Activated naive CD4-positive, alpha-beta T cell treated with anti-CD3 and anti-CD28 coated beads, Interleukin-2, amount 50 U/mL, for 16 hours (primary cell): Measurements from ENCODE around the gene UBC.
"Not testable (repeated sequence)": the region's sequence is repeated elsewhere in the genome, so short reads cannot be mapped to it uniquely, and the experiment has no call there.

Experiments
- DNase-seq: peaks from one replicate; pipeline ENCODE4 v3.0.0-alpha.2; 2020

Gene UBC

DNA sequence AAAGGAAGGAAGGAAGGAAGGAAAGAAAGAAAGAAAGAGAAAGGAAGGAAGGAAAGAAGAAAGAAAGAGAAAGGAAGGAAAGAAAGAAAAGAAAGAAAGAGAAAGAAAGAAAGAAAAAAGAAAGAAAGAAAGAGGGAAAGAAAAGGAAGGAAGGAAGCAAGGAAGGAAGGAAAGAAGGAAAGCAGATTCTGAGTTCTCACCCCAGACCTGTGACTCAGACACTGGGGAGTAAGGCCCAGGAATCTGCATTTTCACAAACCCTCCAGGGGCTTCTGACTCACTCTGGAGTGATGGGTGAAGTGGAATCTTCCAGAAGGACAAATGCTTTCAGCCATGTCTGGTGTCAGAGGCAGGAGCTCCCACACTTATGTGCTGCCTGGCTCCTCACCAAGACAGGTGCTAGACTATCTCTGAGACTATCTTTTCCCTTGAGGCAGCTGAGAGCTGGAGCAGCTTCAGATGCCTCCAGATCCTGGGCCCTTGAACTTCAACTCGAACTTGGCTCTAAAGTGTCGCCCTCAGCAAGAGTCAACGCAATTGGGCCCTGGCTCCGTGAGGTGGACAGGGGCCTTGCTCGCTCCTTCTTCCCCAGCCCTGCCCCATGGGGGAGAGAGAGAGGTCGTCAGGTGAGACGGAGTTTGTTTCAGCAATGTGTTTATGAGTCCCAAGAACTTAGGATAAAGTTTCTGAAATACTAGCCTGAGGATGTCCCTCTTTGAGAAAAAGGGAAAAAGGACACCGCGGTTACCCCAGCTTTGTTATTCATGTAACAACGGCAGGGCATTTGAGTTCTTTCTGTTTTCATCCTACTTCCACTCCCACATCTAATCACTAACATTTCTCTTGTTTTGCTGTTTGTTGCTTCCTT, 31.0 kb downstream of the UBC start:
- DNase-seq = no peak

DNA sequence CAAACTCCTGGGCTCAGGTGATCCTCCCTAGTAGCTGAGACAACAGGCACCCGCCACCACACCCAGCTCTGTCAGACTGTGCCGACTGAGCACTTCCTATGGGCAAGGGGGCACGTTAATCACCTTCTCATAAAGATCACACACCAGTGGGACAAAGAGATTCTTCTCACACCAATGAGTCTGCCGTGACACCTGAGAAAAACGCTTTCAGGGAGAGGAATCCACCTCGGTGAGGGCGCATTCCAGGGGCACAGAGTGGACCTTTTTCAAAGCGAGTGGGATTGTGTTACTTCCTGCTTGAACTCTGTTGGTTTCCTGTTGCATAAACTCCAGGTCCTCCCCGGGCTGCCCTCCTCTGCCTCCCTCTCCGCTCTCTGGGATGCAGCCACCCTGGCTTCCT, 33.3 kb downstream of the UBC start:
- DNase-seq = no peak

DNA sequence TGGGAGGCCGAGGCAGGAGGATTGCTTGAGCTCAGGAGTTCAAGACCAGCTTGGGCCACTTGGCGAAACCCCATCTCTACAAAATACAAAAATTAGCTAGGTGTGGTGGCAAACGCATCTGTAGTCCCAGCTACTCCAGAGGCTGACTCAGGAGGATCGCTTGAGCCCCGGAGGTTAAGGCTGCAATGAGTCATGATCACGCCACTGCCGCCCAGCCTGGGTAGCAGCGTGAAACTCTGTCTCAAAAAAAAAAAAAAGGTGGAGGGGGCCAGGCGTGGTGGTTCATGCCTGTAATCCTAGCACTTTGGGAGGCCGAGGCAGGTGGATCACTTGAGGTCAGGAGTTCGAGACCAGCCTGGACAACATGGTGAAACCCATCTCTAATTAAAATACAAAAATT, 34.1 kb downstream of the UBC start:
- DNase-seq = not testable (repeated sequence)

DNA sequence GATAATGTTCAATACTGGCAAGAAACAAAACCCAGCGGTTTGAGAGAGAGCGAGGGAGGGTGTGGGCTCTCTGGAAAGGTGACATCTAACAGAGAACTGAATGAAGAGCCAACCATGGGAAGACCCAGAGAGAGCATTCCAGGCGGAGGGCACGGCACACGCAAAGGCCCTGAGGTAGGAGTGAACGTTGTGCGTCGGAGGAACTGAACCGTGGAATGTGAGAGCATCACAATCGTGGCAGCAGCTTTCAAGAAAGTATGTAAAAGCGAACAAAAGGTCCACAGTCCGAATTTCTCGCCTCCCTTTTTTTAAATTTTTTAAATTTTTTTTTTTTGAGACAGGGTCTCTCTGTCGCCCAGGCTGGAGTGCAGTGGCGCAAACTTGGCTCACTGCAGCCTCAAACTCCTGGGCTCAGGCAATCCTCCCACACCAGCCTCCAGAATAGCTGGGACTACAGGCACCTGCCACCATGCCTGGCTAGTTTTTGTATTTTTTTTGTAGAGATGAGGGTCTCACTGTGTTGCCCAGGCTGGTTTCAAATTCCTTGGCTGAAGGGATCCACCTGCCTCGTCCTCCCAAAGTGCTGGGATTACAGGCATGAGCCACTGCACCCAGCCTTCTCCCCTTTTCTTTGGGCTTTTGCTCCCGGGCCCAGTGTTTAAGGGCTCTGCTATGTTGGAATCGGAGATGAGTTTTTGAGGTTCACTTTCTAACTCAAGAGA, 35.5 kb downstream of the UBC start:
- no peak for DNase-seq

DNA sequence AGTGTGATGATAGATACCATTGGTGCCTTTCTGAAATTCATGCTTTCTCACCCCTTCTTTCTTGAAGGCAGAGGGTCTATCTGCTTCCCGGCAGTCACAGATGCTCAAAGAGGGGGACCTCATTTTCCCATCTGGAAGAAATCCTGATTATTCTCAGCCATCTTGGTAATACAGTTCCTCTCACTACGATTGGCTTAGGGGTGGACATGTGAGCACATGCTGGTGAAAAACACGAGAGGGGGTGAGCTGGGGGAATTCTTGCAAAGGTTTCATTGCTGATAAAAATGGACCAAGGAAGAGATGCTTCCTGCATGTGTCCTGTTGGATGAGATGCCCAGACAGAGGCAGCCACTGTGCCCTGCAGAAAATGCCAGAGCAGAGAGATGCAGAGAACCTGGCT, 37.0 kb downstream of the UBC start:
- DNase-seq = no peak

DNA sequence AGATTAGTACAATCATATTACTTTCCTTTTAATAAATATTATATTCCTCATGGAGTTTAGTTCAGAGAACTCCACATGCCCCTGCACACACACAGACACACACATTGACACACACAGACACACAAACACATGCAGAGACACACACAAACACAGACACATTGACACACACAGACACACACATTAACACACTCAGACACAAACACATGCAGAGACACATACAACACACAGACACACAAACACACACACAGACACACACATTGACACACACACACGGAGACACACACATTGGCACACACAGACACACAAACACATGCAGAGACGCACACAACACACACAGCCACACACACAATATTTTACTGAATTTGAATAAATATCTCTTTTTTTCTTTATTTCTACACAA, 38.3 kb downstream of the UBC start:
- no peak for DNase-seq

DNA sequence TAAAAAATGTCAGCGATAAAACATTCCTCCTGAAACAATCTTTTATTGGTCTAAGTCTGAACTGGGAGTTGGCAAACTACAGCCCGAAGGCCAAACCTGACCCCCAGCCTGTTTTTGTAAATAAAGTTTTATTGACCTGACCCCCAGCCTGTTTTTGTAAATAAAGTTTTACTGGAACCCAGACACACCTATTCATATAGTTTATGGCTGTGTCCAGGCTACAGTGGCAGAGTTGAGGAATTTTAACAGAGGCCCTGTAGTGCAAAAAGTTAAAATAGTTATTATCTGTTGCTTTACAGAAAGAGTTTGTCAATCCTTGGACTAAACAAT, 38.7 kb downstream of the UBC start:
- DNase-seq = no peak

DNA sequence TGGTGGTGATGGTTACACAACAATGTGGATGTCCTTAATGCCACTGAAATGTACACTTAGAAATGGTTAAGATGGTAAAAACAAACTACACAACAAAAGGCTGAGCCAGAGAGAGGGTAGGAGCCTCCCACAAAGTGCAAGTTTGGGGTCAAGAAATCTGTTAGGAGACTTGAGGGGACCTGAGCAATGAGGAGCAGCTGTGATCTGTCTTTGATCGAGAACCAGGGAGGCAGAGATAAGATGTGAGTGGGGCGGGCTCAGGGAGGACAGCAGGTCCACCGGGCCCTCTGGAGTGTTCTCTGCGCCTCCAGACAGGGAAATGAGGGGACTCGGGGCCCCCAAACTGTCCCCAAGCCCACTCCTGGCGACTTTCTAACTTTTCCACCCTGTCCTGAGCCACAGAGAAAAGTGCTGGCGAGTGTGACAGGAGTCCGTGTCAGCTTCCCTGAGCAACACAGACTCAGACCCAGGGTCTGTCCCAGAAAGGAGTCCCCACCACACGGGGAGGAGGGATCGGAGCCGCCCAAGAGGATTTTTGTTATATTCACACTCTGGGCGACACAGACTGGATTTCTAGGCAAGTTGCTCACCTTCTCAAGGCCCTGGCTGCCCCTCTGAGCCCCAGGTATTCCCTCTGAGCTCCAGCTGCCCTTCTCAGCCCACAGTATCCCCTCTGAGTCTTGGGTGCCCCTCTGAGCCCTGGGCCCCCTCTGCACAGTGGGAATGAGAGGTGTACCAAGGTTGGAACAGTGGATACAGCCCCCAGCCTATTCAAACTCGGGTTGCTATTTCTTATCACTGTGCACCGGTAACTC, 39.3 kb downstream of the UBC start:
- DNase-seq = no peak

DNA sequence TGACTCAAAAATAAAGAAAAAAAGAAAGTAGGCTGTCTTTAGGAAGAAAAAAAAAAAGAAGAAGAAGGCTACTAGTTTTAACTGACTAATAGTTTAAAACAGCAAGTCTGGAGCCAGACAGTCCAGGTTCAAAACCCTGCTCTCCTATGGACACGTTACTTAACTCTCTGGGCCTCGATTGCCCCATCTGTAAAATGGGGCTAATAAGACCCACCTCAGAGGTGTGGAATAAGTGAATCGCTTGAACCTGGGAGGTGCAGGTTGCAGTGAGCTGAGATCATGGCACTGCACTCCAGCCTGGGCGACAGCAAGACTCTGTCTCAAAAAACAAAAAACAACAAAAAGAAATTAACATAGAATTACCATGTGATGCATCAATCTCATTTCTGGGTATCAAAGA, 40.3 kb downstream of the UBC start:
- no peak for DNase-seq

DNA sequence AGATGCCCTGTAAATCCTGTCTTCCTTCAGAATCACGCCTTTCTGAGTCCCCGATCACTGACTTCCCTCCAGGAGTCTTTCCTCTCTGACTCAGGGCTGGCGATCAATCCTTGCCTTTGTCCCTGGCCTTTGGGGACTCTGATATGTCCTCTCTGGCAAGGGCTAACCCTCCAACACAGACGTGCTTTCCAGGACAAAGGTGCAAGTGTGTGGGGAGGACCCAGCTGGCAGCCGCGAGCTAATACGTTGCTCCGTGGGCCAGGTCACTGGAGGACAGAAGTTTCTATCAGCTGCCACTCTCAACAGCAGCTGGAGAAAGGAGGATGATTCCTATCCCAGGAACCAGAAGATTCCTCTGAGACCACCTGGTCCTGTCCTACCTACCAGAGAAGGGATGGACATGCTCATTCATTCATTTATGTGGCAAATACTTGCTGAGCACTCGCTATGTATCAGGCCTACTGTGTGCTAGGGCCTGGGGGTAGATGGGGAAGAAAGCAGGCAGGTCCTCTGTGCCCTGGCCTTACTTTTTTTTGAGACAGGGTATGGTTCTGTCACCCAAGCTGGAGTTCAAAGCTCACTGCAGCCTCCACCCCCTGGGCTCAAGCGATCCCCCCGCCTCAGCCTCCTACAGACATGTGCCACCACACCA, 42.3 kb downstream of the UBC start:
- DNase-seq = no peak

DNA sequence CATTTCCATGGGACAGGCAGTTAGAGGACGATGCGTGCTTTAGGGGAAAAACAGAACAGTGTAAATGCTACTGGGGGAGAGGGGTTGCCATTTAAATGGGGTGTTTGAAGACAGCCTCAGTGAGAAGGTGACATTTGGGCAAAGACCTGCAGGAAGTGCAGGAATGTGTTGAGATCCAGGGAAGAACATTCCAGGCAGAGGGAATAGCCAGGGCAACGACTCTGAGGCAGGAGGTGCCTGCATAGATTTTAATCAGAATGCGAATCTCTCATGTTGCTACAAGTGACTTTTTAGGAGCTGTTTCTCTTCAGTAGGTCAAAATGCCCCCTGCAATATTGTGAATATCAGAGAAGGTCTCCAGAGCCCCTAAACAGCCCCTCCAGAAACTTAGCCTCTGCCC, 43.2 kb downstream of the UBC start:
- DNase-seq = no peak

DNA sequence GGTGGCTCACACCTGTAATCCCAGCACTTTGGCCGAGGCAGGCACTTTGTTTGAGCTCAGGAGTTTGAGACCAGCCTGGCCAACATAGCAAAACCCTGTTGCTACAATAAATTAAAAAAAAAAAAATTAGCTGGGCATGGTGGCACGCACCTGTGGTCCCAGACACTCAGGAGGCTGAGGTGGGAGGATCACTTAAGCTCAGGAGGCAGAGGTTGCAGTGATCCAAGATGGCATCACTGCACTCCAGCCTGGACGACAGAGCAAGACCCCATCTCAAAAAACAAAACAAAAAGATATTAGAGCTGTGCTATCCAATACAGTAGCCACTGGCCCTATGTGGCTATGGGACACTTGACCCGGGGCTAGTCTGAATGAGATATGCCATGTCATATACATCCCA, 43.9 kb downstream of the UBC start:
- DNase-seq = no peak

DNA sequence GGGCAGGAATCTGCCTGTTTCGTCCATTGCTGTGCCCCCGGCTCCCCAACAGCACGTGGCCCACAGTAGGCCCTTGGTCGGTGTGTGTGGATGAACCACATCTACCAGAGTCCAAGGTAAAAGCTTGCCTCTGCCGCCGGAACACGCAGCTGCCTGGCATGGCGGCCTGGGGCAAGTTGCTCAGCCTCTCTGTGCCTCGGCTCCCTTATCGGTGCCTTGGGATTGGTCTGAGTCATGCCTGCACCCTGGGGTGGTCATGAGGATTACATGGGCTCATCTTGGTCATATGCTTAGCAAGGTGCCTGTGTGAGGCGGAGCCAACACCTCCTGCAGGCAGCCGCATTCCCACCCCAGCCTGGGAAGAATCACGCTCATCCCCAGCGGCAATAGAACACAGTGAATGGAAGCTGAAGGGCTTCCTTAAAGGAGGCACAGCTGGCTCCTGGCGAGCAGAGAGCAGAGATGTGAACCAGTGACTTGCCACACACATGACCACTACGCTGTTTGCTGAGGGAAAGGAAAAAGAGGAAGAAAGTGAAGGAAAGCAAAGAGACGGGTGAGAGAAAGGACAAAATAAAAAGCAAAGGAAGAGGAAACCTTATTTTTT, 45.3 kb downstream of the UBC start:
- DNase-seq = no peak

DNA sequence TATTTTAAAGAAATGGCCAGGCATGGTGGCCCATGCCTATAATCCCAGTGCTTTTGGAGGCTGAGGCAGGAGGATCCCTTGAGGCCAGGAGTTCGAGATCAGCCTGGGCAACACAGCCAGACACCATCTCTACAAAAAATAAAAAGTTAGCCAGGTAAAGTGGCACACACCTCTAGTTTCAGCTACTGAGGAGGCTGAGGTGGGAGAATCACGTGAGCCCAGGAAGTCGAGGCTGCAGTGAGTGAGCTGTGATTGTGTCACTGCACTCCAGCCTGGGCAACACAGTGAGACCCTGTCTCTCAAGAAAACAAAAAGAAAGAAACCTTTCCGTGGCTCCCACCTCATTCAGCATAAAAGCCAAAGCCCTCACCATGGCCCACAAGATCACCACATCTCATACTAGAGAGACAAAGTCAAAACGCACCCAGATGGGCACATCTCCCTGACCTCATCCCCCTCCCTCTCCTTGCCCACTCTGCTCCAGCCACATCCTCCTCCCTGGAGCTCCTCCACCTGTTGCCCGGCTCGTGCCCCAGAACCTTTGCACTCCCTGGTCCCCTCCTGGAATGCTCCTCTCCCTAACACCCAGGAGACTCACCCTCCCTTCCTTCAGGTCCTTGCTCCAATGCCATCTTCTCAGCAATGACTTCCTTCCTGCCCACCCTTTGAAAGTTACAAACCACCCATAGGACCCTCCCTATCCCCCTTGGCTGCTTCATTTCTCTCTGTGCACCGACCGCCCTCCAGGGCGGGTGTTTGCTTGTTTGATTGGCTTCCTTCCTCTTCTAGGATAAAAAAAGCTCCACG, 46.0 kb downstream of the UBC start:
- DNase-seq = no peak

DNA sequence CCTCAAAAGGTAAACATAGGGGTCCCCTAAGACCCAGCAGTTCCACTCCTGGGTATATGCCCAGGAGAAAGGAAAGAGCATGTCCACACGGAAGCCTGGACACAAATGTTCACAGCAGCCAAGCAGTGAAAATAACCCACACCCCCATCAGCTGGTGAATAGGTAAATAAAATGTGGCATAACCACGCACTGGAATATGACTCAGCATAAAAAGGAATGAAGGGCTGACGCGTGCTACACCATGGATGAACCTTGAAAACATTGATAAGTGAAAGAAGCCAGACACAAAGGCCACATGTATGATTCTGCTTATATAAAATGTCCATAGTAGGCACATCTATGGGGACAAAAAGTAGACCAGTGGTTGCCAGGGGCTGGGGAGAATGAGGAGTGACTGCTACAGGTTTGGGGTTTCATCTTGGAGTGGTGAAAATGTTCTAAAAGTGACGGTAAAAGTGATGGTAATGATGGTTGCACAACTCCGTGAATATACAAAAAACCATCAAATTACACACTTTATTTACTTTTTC, 47.0 kb downstream of the UBC start:
- DNase-seq = no peak

DNA sequence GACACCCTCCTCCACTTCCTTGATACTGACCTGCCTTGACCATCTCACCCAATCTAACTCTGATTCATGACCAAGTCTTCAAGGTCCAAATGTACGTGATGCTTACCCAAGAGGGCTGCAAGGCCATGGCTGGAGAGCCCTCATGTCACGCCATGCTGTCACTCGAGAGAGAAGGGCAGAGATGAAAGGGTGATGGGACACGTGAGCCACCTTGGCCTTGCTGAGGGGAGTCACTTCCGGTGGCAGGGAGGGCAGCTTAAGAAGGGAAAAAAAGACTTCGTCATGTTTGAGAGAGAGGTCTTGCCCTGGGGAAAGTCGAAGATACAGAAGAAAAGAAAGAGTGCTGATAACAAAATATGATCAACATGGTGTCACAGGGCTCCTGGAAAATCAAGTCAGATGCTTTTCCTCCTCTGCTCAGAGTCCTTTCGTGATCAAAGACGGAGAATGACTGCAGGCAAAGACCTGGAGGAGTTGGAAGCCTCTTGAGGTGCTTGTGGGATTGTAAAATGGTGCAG, 47.5 kb downstream of the UBC start:
- DNase-seq = no peak

DNA sequence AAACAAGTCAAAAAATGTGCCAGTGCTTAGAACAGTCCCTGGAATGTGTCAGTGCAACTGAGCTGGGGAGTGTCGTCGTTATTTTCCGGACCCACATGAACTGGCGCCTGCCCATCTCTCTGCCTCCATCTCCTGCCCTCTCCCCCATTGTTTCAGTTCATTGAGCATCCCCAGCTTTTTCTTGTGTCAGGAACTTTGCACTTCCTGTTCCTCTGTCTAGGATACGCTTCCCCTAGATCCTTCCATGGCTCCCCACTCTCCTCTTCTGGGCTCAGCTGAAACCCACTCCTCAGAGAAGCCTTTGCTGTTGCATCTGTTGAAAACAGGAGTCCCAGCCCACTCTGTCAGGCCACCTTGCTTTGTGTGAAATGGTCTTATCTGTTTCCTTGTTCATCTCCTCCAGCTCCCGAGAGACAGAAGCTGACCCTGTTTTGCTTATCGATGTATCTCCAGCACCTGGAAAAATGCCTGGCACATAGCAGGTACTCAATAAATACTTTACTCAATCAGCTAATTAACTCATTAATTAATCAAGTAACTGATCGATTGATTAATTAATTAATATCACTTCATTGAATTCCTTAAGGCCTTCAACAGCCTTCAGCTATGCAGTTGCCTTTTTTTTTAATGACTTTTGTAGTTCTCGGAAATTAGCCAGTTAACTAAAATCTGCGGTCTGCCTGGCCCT, 48.1 kb downstream of the UBC start:
- no peak for DNase-seq

DNA sequence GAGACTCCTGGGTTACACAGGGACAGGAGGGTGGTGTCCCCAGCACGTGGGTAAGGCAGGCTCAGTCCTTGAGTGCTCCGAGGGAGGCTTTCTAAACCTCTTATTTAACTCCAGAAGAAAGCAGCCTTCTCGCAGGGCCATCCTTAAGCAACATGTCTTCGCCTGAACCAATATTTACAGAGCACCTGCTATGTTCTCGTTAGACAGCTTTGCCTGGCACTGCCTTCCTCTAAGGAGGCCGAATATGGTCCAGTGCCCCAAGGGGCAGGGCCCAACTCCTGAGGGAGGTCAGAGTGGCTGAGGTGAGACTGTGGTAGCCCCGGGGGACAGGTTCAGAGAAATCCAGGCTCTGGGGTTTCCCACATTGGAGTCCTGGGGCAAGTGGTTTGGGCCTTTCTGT, 48.7 kb downstream of the UBC start:
- no peak for DNase-seq

DNA sequence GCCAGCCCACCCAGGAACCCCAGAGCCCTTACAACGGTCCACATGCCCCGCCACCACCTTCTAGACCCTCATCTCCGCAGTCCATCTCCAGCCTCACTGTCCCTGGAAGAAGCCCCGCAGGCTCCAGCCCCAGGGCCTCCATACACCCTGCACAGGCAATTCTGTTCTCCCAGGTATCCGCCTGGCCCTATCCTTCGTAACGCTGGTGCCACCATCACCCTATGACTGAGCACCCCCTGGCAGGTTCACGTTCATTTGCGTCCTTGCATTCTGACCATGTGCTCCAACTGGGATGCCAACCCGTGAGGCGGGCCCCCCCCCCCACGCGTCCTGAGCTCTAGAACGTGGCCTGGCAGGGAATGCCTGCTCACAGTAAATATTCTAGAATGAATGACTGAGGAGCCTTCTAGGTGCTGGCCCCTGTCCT, 50.1 kb downstream of the UBC start:
- no peak for DNase-seq

DNA sequence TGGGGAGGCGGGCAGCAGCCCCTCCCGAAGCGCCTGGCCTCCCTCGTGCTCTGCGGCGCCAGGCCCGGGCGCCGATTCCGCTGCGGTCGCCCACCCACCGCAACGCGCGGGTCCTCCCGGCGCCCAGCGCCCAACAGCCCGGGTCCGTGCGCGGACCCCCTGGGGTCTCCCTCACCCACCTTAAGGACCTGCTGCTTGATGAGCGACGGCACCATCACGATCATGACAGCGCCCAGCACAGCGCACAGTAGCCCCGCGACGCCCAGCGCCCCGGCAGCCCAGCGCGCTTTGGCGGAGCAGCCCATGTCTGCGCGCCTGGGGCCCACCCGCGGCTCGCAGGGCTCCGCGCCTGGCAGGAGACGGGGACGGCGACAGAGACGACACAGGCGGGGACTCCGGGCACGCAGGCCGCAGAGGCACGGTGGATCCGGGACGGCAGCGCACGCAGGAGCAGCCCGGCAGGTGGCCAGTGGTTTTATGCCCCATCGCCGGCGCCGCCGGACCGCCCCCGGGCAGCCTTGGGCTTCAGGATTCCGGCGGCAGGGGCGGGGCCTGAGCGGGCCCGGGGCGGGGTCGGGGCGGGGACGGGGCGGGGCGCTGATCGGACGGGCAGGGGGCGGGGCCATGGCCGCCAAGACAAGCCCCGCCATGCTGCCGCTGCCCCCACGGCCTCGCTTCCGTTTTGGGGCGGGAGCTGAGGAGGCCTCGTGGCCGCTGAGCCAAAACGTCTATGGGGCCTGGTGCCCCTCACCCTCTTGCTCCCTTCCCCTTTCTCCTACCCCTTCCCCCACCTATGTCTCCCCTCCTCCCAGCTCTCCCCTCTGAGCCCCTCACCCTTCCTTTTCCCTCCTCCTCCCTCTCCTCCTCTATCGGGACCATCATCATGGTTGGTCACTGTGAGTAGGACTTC, 50.8 kb downstream of the UBC start, which contains the start of gene SCARB1:
Gene SCARB1, minus strand, starts transcription at position 449 of the 910 bp plus-strand sequence. Its CDS starts 144 bp downstream, at position 305.
- peak; percentile 77 for DNase-seq
